GM12892 (cell line): ENCODE results near the gene MAP3K6.

ENCODE experiments used
- POLR2A ChIP-seq: IDR thresholded peaks from 2 replicates; pipeline ENCODE4 v1.6.1; 2011; ENCODE audit warnings: low read depth, low read length, control low read depth
- POLR2AphosphoS5 ChIP-seq: IDR thresholded peaks from 2 replicates; pipeline ENCODE4 v1.6.1; 2011; ENCODE audit warnings: low read depth, low read length, control low read depth
- TAF1 ChIP-seq: IDR thresholded peaks from 2 replicates; pipeline ENCODE4 v1.6.1; 2011; ENCODE audit warnings: low read depth, mild to moderate bottlenecking, control low read depth, low read length, borderline replicate concordance

- TF ChIP-seq POLR2A (no peak), POLR2AphosphoS5 (no peak), TAF1 (no peak)
These were observed 38.8 kb downstream of the MAP3K6 start for GRCh38 chr1:27327964-27328363.
